ENCODE results near the gene ESRRG. TPM values are rescaled to one million over a fixed set of nuclear protein-coding genes. Genes with fewer than 3 reads are reported as not detected.

ESRRG gene
- total and polyA plus RNA-seq, 2 donors (not counting 3 experiments of a cell fraction or from before 2014, with no cell fraction given), result not detected

DNA sequence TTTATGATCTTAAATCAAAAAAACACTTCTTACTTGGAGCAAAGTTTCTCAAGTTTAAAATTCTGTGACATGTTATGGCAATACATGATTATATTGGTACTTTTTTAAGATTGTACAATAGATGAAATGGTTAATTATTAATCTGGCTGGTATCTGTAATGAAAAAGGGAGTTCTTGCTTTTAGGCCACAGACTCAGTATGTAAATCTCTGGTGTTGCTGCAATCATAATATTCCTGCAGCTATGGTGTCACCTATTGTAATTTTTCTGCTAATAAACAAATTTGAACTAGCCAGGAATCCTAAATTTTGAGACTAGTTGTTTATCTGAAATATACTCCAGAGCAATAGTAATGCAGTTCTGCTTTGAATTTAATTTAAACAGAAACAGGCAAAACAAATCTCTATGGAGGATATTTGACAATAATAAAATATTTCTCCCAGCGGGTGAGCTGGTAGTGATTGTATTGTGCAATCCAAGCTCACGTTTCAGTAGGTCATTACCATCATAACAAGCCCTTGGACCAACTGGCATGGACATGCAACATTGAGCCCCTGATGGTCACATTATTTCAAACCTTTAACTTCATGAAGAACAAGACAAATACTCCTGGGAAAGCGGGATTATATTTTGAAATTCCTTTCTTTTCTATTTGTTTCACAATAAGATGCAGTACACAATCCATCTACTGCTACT lies 222.8 kb downstream of the ESRRG start:
- peaks cover 2% of the 10 kb centered on the region for H3K9me3 ChIP-seq (replicated peaks; ENCODE audit: control insufficient read depth, insufficient read depth, low read length)
- TF ChIP-seq POLR2A (IDR thresholded peaks at IDR 0.05; ENCODE audit: low read depth, low read length) (no peak), JUN (IDR thresholded peaks at IDR 0.05; ENCODE audit: borderline replicate concordance, insufficient read depth, insufficient read length, low read depth) (no peak), EZH2 (IDR thresholded peaks at IDR 0.05; ENCODE audit: borderline replicate concordance, low read depth, low read length, severe bottlenecking) (no peak), MYC (IDR thresholded peaks at IDR 0.05; ENCODE audit: low read depth, low read length) (no peak), CTCF (IDR thresholded peaks at IDR 0.05; ENCODE audit: extremely low read depth in 1 of 2, insufficient read depth in 1 of 2, low read depth in 1 of 2, low read length in 2 of 2) (no peak), FOS (IDR thresholded peaks at IDR 0.05; ENCODE audit: borderline replicate concordance, insufficient read depth, low read length) (no peak)
- TF ChIP-seq, protein P1, sequence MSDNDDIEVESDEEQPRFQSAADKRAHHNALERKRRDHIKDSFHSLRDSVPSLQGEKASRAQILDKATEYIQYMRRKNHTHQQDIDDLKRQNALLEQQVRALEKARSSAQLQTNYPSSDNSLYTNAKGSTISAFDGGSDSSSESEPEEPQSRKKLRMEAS (IDR thresholded peaks at IDR 0.05; ENCODE audit: insufficient read depth, insufficient read length), result no peak
- no TSS peak for BruUV-seq (replicated peaks)
- H3K4me3 ChIP-seq (replicated peaks in 1 of 3; ENCODE audit: insufficient read depth in 1 of 3, low read depth in 1 of 3, low read length in 3 of 3), result no peak overlapping the region
- H3K4me1 ChIP-seq (ENCODE audit: control insufficient read depth, extremely low read depth, insufficient read depth, low read length), result no peaks in the 10 kb centered on the region
- H3K79me2 ChIP-seq (ENCODE audit: control insufficient read depth, insufficient read depth, low read length), result no peaks in the 10 kb centered on the region
- FAIRE-seq (no peak), DNase-seq (ENCODE audit: low read depth, low spot score) (no peak)
- H3K9ac ChIP-seq (replicated peaks; ENCODE audit: extremely low read depth, insufficient read depth, low read length), result no peak overlapping the region
- H3K4me2 ChIP-seq (ENCODE audit: insufficient read depth, low read length), result no peak overlapping the region
- H2AFZ ChIP-seq (ENCODE audit: low read depth, low read length), result no peak overlapping the region
- no peaks in the 10 kb centered on the region for H3K36me3 ChIP-seq (ENCODE audit: control insufficient read depth in 2 of 2, extremely low read depth in 1 of 2, insufficient read depth in 2 of 2, low read length in 2 of 2)
- intact Hi-C loops (cut with micrococcal nuclease) (no loop called here), dilution Hi-C loops (cut with MboI; ENCODE audit: extremely low pct_ligation_motif_present, low sequenced_read_pairs) (no loop called here)
- no peaks in the 10 kb centered on the region for H4K20me1 ChIP-seq (replicated peaks; ENCODE audit: control insufficient read depth, extremely low read depth, insufficient read depth, low read length)
- H3K27me3 ChIP-seq (ENCODE audit: control insufficient read depth in 2 of 2, insufficient read depth in 2 of 2, low read length in 2 of 2), result no peaks in the 10 kb centered on the region
- H3K27ac ChIP-seq (ENCODE audit: insufficient read depth, low read depth, low read length), result no peak overlapping the region
- no peaks in the 10 kb centered on the region for H3K9me1 ChIP-seq (replicated peaks; ENCODE audit: control insufficient read depth, extremely low read depth, insufficient read depth, low read length)
- ChIA-PET CTCF (no interaction called here), POLR2A (no interaction called here)
